Superior temporal gyrus (tissue), 1 donor: ENCODE results near the gene AP4S1.
"Not testable (repeated sequence)": the region's sequence is repeated elsewhere in the genome, so short reads cannot be mapped to it uniquely, and the experiment has no call there.

Experiments
- DNase-seq: peaks from one replicate; pipeline ENCODE4 v3.0.0-alpha.2; 2016; ENCODE audit errors: extremely low spot score

Gene AP4S1, protein sequence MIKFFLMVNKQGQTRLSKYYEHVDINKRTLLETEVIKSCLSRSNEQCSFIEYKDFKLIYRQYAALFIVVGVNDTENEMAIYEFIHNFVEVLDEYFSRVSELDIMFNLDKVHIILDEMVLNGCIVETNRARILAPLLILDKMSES

DNA sequence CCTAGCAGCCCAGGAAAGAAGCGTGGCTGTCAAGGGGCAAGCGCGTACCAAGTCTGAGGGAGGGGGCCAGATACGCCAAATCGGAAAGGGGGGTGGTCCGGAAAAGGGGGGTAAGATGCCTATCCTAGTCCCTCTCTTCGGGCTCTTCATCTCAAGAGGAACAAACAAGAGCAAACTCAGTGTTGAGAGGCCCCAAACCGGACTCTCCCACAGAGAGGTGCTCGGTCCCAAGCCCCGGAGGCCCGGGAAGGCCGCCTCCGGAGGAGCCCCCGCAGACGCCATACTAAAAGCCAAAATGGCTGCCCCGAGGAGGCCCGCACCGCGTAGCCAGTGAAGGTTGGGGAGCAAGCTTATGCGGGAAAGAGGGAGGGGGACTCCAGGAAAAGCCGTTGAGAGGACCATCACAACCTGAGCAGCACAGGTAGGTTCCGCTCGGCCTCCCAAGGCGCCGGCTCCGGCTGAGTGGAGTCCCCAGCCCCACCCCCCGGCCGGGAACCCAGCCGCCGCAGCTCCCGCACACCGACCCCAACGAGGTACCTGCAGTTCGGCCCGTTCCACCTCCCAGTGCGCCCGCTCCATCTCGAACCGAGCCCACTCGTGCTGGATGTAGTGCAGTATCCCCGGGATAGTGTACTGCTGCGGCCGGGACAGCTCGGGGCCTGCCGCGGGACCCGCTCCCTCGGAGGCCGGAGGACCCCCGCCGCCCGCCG is at the start of gene AP4S1:
AP4S1 (plus strand) TSS at position 283 of the 710 bp plus-strand sequence. CDS start 40,548 bp downstream, outside the sequence.
- DNase-seq, result peak; percentile 62

DNA sequence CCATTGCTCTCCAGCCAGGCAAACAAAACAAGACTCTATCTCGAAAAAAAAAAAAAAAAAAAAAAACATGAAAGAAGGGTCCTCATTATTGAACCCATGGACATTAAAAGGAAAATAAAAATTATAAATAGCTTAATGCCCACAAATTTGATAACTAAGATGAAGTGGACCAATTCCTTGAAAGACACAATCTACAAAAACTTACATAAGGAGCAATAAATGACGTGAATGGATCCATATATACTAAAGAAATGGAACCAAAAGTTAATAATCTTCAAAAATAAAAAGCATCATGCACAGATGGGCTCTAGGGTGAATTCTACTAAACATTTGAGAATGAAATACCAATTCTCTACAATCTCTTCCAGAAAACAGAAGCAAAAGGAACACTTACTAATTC is 47.7 kb upstream of the AP4S1 start:
- DNase-seq, result no peak

DNA sequence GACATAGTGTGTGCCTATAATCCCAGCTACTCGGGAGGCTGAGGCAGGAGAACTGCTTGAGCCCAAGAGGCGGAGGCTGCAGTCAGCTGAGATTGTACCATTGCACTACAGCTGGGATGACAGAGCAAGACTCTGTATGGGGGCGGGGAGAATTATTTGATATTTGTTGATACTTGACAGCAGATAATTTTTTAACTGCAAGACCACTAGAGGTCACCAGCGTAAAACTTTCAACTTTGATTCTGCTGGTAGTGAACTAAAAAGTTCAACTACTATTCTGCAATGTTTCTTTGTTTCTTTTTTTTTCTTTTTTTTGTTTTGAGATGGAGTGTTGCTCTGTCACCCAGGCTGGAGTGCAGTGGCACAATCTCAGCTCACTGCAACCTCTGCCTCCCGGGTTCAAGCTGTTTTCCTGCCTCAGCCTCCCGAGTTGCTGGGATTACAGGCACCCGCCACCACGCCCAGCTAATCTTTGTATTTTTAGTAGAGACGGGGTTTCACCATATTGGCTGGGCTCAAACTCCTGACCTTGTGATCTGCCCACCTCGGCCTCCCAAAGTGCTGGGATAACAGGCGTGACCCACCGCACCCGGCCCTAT is 45.2 kb upstream of the AP4S1 start:
- DNase-seq, result peak; percentile 78

DNA sequence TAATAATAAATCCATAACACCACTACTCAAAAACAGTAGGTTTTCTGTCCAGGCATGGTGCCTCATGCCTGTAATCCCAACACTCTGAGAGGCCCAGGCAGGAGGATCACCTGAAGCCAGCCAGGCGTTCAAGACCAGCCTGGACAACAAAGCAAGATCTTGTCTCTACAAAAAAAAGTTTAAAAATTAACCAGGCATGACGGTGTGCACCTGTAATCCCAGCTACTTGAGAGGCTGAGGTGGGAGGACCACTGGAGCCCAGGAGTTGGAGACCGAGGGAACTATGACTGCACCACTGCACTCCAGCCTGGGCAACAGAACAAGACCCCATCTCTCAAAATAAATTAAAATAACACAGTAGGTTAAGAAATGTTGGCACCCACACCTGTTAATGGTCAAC is 44.5 kb upstream of the AP4S1 start:
- no peak for DNase-seq

DNA sequence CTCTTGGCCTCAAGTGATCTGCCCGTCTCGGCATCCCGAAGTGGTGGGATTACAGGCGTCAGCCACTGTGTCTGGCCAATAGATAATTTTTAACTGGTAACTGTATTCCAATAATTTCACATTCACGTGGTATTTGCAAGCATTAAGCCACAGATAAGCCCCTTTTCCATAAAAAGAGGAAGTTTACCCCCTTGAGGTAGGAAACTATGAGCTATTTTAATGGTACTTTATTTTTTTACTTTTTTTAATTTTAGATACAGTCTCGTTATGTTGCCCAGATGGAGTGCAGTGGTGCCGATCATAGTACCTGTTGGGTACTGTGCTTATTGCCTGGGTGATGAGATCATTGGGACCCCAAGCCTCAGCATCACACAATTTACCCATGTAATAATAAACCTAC is 42.9 kb upstream of the AP4S1 start:
- no peak for DNase-seq

DNA sequence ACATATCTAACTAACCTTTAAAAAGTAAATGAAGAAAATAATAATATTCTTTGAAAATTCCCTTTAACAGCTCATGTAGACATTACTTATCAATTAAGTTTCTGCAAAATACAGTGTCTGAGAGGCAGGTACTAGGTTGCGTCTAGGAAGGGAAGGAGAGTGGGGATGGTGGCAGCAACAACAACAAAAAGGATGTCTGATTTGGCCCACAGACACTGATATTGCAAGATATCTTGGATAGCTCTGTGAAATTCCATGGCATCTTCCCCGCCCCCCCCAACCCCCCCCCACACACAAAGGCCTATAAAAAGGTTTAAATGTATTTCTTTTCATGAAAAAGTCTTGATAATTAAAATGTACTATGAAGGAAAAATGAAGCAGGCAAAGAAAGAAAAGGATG is 41.6 kb upstream of the AP4S1 start:
- DNase-seq, result no peak

DNA sequence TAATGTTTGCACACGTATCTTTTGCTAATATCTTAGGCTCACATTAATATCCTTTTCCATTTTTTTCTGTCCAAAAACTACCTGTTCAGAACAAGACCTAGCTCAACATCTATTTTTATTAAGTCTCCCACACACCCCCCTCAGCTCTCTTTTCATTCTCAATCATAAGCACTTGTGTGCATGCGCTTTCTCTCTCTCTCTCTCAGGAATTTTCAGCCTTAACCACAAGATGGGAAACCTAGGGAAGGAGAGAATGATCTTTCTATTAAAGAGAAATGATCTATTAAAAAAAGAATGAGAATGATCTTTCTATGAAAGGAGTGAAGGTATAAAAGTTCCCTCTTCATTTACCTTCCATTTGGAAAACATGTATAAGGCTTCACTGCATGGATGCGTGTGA is 39.7 kb upstream of the AP4S1 start:
- DNase-seq, result no peak

DNA sequence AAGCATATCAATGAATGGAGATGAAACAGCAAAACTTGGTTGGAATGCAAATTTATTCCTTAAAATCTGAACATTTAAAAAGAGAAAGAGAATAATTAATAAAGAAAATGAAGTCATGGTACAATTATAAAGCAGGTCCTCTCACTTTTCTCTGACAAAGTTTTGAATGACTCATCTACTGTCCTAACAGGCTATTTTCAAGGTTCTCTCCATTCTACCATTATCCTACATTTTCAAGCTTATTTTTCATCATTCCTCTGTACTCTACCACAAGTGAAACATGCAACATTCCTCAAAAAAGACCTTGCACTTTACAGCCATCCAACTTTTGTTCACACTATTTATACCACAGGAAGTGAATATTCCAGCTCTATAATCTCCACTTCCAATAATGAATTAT is 36.9 kb upstream of the AP4S1 start:
- no peak for DNase-seq

DNA sequence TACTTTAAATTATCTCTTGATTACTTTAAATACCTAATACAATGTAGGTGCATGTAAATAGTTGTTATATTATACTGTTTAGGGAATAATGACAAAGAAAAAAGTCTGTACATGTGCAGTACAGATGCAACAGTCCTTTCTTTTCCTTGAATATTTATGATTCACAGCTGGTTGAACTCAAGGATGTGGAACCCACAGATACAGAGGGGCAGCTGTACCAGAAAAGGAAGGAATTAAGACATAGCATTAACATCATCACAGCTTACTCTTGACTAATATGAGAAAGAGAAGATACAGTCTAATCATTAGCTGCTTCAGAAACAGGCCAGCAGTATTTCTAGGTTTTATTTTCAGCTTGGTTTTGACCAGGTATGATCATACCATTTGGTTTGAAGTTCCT is 34.7 kb upstream of the AP4S1 start:
- no peak for DNase-seq

DNA sequence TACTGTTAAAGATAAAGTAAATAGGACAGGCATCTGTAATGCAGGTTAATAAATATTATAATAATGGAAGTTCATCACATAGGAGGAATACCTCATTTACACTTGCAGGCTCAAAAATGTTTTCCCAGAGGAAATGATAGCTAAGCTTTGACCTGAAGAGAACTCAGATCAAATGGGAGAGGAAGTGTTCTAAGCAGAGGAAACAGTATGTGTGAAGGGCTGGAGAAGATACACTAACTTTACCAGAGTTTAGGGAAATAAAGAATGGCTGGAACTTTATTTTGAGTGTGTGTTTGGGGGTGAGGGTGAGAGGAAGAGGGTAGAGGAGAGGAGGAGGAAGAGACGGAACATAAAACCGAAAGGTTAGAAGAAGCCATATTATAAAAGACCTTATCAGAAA is 34.0 kb upstream of the AP4S1 start:
- no peak for DNase-seq

DNA sequence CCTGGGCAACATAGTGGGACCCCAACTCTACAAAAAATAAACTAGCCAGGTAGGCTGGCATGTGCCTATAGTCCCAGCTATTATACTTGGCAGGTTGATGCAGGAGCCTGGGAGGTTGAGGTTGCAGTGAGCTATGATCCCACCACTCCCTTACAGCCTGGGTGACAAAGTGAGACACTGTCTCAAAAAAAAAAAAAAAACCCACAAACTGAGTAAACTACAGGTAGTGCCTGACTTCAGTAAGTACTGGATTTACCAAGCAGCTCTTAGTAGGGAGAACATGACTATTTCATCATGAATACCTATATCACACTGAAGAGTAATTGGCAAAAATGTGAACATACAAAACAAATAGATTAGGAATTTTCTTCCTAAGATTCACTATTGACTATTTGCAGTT is 32.4 kb upstream of the AP4S1 start:
- no peak for DNase-seq

DNA sequence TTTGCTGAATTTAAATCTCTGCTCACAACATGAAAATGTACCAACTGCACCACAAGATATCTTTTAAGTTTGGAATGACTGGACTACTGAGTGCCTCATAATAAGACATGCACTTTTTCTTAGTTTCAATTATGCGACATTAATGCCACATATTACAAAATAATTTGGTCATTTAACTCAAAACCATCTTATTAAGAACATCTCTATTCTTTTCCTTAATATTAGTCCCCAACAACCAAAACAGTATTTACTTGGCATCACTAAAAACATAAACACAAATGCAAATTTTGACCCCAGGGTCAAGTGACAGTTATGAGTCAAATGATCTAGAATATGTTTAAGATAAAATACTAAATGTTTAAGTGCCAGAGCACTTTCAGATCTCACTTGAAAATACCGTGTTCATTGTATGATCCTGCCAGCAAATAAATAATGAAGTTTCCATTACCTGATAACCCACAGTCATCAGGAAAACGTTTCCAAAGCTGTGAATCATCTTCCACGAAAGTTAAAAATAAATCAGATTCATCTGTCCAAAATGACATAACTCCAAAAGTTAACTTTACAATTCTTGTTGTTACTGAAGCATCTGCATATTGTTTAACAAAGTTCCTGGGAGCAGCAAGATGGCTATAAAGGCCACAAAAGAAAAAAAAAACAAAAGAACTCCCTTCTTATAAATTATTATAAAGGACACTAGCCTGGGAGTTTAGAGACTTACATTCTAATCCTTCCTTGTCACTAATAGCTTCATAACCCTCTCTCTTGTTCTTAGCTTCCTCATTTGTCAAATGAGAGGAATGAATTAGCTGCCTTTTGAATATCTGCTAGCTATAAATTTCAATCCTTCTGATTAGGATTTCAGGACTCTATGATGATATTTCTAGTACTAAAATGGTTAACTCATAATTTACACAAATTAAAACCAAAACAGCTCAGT is 30.5 kb upstream of the AP4S1 start:
- no peak for DNase-seq

DNA sequence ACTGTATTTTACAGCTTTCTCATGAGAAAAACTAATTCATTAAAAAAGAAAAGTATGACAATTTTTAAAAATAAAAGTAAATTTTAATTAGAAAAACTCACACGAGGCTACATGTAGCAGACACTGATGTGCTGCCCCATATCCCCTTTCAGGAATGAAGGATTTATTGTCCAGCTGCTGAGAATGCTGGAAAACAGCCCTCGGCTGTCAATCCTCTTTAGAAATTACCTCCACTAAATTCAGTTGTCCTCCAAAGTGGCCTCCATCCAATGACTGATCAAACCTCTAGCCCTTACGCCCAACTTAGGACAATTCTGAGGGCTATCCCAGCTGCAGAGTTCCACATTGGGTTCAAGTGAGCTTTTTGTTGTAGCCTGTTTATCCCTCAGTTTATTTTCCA is 29.8 kb upstream of the AP4S1 start:
- no peak for DNase-seq

DNA sequence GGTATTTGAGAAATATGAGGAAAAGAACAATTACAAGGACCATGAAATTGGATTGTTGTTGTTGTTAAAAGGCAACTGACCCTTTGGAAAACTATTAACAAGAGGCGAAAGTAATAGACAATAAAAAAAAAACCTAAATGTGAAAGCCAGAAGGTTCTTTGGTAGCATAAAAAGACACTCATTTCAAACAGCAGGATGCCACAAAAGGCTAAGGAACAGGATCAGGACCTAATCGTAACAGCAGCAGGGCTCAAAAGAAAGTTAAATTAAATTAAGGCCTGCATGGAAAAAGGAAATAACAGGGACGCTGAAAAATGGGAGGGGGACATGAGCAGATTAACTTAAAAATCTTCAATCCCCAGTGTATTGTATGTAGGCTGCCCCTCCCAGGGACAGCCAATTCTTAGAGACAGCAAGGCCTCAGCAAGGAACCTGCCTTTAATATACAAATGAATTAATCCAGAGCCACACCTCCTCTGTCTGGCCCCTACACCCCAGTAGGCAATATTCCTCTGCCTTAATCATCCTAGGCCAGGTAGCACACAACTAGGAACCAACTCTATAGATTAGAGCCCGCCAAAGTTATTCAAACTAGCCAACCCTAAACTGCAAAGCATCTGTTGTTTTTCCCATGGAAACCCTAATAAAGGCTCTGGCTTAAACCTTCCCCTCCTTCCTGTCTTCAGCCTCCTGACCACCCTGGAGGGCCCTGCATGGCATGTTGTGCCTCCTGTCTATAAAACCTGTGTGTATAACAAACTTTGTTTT is 28.4 kb upstream of the AP4S1 start:
- no peak for DNase-seq

DNA sequence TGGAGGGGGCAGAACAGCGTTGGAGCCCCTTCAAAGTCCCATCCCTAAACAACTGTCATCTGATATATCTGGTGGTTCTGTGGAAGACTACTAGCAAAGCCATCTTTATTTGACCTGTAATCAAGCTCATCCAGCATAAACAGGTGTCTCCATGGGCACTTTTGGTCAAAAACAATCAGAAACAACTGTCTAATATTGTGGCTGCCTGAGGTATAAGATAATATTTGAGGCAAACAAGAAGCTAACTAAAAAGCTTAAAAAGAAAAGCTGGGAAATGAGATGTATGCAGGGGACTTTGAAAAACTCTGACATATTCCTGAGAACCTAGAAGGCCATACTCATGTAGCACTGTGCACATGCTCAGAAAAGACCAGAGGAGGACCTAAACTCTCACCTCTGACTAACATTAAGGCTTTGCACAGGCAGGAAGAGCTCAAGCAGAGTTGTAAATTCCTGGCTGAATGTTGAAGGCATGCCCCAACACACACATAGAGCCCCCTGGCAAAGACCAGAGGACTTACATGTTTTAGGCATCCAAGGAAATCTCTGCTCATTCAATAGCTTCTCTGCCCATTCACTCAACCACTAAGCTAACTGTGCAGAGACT is 27.2 kb upstream of the AP4S1 start:
- no peak for DNase-seq

DNA sequence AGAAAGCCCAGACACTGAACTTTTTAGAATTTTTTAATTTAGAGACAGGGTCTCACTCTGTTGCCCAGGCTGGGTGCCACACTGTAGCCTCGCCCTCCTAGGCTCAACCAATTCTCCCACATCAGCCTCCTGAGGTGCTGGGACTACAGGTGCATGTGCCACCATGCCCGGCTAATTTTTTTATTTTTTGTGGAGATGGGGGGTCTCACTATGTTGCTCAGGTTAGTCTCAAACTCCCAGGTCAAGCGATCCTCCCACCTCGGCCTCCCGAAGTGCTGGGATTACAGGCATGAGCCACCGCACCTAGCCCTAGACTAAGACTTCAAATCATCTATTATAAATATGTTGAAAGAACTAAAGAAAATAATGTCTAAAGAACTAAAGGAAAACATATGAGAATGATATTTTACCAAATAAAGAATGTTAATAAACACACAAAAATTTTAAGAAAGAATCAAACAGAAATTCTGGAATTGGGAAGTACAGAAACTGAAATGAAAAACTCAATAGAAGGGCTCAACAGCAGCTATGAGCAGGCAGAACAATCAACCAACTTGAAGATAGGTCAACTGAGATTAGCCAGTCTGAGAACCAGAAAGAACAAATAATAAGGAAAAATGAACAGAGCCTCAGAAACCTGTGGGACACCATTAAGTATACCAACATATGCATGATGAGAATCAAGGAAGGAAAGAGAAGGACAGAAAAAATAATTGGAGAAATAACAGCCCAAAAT is 26.2 kb upstream of the AP4S1 start:
- no peak for DNase-seq

DNA sequence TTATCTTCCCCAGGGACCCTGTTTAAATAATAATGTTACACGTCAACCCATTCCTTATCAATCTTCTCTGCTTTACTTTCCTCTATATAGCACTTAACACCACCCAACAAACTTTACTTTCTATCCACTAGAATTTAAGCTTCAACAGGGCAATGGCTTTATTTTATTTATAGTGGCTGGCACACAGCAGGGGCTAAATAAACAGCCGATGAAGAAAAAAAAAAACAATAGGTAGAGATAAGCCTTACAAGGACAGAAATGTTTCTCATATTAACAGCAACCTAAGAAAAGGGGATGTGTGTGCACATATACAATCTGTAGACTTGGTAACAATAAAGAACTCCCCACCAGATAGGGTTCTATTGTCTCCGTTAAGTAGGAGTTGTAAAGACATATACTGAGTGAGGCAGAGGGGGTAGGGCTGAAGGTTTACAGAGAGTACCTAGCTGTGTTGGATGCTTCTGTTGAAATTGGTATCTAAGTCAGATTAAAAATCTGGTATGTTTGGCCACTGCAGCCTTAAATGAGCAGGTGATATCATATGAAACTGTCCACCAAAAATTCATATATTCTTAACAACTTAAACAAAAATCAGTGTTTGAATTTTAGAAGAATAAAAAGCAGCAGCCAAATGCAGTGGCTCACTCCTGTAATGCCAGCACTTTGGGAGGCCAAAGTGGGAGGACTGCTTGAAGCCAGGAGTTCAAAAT is 24.7 kb upstream of the AP4S1 start:
- no peak for DNase-seq

DNA sequence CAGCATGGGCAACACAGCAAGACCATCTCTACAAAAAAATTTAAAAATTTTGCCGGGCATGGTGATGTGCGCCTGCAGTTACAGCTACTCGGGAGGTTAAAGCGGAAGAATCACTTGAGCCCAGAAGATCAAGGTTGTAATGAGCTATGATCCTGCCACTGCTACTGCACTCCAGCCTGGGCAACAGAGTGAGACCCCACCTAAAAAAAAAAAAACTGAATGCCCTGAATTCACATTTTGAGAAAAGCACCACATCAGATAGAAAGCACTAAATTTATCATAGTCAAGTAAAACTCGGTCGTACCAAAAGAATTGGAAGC is 24.1 kb upstream of the AP4S1 start:
- DNase-seq, result no peak

DNA sequence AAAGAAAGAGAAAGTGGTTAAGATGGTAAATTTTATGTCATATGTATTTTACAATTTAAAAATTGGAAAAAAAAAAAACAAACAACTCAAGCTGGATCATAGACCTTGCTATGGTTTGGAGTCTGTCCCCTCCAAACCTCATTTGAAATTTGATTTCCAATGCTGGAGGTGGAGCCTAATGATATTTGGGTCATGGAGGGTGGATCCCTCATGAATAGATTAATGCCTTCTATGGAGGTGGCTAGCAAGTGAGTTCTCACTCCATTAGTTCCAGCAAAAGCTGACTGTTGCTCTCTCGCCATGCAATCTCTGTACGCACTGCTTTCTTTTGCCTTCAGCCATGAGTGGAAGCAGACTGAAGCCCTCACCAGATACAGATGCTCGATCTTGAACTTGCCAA is 22.2 kb upstream of the AP4S1 start:
- DNase-seq, result no peak

DNA sequence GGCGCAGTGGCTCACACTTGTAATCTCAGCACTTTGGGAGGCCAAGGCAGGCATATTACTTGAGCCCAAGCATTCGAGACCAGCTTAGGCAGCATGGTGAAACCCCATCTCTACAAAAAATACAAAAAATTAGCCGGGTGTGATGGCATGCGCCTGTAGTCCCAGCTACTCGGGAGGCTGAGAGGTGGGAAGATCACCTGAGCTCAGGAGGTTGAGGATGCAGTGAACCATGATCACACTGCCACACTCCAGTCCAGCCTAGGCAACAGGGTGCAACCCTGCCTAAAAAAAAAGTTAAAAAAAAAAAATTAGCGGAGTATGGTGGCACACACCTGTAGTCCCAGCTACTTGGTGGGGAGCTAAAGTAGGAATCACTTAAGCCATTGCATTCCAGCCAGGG is 21.4 kb upstream of the AP4S1 start:
- DNase-seq, result not testable (repeated sequence)
